Upper lobe of left lung (tissue), 4 donors: ENCODE data around the gene PBX4.

Experiments used
- POLR2A ChIP-seq, 4 donors: fragments of 450-650 bp; IDR thresholded peaks; one replicate each; pipeline ENCODE4 v1.5.1; 2016 to 2017; ENCODE audit warnings: antibody characterized with exemption in 4 of 4, mild to moderate bottlenecking in 2 of 4
- TF ChIP-seq, protein P1 (sequence below), 6 experiments: fragments of 450-650 bp in 4 of 6; fragments of 200-600 bp in 2 of 6; sonication (generic) in 2 of 6; IDR thresholded peaks; one replicate each; pipeline ENCODE4 v1.5.1; 2016 to 2019; ENCODE audit warnings: antibody characterized with exemption in 6 of 6

DNA sequence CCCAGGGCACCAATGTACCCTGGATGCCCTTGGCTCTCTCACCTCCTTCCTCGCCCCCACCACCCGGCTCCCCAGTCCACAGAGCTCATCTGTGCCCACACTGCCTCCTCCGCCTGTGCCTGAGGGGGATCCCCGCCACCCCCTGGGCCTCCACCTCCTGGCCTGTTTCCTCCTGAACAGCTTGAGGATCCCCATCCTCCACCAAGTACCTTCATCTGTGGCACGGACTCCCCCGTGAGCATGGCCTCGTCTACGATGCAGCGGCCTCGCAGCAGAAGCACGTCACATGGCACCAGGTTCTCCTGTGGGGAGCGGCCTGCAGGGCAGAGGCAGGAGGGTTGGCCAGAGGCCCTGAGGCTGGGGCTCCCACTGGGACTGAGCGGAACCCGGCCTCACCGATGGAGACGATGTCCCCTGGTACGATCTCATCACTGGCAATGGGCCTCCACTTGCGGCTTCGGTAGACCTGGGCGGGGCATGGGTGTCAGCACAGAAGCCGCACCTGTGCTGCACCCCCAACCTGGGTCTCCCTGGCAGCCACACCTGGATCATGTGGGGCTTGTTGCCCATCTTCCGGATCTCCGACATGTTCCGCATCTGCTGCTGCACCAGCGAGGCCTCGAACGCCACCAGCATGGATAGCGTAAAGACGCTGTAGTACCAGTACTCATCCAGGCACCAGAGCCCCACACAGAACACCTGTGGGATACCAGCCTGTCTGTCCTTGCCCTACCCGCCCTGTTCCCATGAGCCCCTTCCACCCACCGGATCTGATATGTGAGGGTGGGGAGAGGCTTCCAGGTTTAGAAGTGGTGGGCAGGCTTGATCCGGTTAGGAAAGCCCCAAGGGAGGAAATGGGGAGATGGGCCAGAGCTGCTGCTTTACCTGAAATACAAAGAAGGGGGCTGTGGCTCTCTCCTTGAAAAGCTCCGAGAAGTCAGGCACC is 38.2 kb upstream of the PBX4 start:
- TF ChIP-seq, protein P1, sequence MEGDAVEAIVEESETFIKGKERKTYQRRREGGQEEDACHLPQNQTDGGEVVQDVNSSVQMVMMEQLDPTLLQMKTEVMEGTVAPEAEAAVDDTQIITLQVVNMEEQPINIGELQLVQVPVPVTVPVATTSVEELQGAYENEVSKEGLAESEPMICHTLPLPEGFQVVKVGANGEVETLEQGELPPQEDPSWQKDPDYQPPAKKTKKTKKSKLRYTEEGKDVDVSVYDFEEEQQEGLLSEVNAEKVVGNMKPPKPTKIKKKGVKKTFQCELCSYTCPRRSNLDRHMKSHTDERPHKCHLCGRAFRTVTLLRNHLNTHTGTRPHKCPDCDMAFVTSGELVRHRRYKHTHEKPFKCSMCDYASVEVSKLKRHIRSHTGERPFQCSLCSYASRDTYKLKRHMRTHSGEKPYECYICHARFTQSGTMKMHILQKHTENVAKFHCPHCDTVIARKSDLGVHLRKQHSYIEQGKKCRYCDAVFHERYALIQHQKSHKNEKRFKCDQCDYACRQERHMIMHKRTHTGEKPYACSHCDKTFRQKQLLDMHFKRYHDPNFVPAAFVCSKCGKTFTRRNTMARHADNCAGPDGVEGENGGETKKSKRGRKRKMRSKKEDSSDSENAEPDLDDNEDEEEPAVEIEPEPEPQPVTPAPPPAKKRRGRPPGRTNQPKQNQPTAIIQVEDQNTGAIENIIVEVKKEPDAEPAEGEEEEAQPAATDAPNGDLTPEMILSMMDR (IDR thresholded peaks at IDR 0.05): no peak
- no peak for TF ChIP-seq POLR2A (IDR thresholded peaks at IDR 0.05)
